LNCaP clone FGC (cell line): ENCODE measurements around the gene MCM3.

Experiments used
- DNase-seq: peaks from one replicate; pipeline ENCODE4 v3.0.0-alpha.2; 2011; ENCODE audit warnings: low read depth
- H3K4me3 ChIP-seq: 2 replicates; pipeline ENCODE4 v1.5.1; 2011; ENCODE audit warnings: mild to moderate bottlenecking, low read depth, low read length, control low read depth
- TF ChIP-seq, protein P1 (sequence below): IDR thresholded peaks from 2 replicates; pipeline ENCODE4 v1.5.1; 2012; ENCODE audit warnings: mild to moderate bottlenecking; ENCODE audit not compliant: control insufficient read depth, insufficient read depth; ENCODE audit errors: extremely low read depth

Gene MCM3

DNA sequence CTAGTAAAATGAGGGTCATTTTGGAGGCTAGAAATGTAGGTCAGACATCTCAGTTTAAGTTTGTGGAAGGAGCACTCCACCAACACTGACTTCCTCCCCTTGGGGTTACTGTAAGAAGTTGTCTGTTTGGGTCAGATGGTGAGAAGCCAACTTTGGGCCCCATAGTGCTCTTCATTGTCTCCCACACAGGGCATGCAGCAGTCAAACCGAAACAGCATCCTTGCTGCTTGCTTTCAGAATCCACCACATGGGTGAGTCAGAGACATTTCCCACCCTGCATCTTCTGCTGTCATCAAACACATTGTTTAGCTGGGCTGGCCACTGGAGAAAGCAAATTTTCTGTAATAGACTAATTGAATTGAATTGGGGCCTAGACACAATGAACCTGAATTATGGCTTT lies 57.0 kb downstream of the MCM3 start:
- no peak for DNase-seq
- TF ChIP-seq, protein P1, sequence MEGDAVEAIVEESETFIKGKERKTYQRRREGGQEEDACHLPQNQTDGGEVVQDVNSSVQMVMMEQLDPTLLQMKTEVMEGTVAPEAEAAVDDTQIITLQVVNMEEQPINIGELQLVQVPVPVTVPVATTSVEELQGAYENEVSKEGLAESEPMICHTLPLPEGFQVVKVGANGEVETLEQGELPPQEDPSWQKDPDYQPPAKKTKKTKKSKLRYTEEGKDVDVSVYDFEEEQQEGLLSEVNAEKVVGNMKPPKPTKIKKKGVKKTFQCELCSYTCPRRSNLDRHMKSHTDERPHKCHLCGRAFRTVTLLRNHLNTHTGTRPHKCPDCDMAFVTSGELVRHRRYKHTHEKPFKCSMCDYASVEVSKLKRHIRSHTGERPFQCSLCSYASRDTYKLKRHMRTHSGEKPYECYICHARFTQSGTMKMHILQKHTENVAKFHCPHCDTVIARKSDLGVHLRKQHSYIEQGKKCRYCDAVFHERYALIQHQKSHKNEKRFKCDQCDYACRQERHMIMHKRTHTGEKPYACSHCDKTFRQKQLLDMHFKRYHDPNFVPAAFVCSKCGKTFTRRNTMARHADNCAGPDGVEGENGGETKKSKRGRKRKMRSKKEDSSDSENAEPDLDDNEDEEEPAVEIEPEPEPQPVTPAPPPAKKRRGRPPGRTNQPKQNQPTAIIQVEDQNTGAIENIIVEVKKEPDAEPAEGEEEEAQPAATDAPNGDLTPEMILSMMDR = no peak
- no peak overlapping the region for H3K4me3 ChIP-seq

DNA sequence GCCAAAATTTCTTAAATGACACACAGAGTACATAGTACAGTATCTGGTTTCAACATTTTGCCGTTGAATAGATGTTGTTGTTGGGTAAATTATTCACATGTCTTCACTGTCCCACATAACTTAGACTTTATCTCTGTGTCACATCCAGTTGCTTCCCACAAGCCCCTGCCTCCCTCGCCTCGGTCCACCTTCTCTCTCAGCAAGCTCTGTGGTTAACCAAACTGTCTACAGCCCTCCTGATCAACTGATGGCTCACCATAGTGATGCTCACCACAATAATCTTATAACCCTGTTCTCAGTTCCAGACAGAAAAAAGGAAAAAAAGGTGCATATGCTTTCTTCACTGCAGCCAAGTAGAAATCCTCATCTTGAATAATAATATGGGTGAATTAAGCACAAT lies 63.2 kb downstream of the MCM3 start:
- H3K4me3 ChIP-seq = no peak overlapping the region
- TF ChIP-seq, protein P1 = no peak
- DNase-seq = no peak

GRCh38 chr6:52217761-52218160 lies 66.8 kb downstream of the MCM3 start:
- DNase-seq = no peak
- TF ChIP-seq, protein P1 = no peak
- H3K4me3 ChIP-seq = no peak overlapping the region

- TF ChIP-seq, protein P1 = no peak
- no peak overlapping the region for H3K4me3 ChIP-seq
- no peak for DNase-seq
These were observed 67.5 kb downstream of the MCM3 start for GRCh38 chr6:52216932-52217575.

DNA sequence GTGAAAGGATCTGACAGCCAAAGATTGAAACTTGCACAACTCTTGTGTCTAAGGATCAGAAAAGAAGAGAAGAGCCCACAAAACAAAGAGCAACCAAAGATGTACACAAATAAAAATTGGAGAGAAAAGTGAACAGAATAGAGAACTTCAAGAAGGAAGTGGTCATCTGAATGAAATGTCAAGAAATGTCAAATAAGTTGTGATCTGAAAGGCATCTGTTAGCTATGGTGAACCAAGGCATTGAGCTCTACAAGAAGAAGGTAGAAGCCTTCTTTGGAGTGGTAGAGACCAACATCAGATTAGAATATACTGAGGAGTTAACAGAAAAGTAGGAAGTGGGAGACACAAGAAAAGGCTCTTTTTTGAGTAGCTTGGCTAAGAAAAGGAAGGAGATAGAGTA lies 68.8 kb downstream of the MCM3 start:
- TF ChIP-seq, protein P1 = no peak
- no peak overlapping the region for H3K4me3 ChIP-seq
- DNase-seq = no peak
